HG03045 (cell line): ENCODE measurements around the gene PIEZO1.

Experiments
- ATAC-seq: cut with Tn5 transposase; IDR thresholded peaks from one replicate; pipeline ENCODE4 v1.9.1; 2021; ENCODE audit warnings: mild to moderate bottlenecking, moderate library complexity; ENCODE audit not compliant: unreplicated experiment

The PIEZO1 gene

GRCh38 chr16:88723507-88723887 lies 61.5 kb downstream of the PIEZO1 start:
- no peak for ATAC-seq

DNA sequence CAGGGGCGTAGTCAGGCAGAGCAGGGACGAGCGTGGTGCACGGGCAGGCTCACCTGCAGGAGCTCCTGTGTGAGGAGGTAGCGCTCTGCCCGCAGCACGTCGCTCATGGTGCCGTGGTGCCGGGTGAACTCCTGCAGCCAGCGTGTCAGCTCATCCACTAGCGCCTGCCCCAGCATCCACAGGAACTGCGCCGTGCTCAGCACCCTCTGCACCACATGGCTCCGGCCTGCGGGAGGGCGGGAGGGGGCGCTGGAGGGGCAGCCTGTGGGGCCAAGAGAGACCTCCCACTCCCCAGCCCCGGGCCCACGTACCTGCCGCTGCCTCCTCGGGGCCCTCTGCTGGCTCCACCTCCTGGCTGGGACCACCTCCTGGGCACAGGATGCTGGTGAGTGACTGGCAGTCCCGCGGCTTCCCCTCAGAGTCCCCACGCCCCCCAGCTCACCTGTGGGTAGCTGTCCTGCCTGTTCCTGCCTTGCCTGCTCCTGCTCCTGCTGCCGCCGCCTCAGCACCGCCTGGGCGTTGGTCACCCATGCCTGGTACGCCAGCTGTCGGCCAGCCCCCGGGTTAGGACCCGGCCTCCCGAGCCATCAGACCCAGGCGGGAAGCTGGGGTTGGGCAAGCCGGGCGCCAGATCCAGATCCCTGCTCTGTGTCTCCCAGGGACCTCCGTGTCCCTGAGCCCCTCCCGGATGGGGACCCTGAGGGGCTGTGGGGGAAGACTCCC lies 62.1 kb downstream of the PIEZO1 start:
- ATAC-seq, result no peak

- no peak for ATAC-seq
These were observed 62.9 kb downstream of the PIEZO1 start for GRCh38 chr16:88721815-88722755.

DNA sequence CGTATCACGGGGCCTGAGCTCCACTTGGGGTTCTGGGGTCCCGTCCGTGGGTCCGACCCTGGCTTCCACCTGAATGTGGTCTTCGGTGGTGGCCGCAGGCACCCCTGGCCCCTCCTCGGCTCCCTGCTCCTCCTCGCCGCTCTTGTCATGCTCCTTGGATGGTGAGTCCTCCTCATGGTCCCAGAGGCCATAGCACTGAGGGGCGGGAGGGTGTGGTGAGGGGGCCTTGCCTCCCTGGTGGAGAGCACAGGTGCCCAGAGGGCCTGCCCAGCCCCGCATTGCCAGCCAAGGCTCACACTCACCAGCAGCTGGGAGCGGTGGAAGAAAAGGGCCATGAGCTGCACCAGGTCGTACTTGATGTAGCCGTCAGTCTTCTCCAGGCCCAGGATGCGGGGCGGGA lies 63.8 kb downstream of the PIEZO1 start:
- no peak for ATAC-seq

DNA sequence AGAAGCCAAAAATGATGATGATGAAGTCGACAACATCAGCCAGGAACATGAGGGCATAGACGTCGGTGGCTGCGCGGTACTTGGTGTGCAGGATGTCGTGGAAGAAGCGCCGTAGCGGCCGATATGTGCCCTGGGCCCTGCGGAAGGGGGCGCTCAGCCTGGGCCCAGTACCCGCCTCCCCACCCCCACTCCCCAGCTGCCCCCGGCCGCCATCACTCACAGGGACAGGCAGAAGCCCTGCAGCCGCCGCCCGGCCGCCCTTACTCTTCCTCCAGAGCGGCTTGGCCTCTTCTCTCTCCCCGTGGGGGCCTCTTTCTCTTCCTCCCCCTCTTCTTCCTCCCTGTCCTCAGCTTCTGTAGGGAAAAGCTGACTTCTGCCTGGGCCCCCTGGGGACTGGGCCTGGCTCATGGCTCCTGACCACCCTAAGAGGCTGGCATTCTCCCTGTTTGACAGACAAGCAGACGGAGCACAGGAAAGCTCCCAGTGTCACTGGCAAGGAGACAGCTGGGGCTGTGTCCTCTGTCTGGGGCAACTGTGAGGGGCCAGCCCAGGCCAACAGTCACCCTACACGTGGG lies 64.5 kb downstream of the PIEZO1 start:
- ATAC-seq, result no peak

DNA sequence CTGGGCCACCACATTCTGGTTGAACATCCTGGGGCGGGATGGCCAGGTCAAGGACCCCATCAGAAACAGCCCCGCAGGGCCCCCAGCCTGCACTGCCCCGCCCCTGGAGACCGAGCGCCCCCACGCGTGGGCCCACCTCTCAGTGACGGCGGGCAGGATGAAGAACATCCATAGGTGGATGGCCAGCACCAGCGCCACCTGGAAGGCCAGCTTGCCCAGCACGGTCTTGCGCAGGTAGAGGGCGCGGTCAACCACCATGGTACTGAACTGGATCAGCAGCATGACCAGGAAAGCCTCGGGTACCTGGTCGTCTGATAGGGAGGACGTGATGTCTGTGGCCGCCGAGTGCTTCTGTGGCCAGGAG lies 65.1 kb downstream of the PIEZO1 start:
- no peak for ATAC-seq

- ATAC-seq, result no peak
These were observed 65.6 kb downstream of the PIEZO1 start for GRCh38 chr16:88719267-88719932.

DNA sequence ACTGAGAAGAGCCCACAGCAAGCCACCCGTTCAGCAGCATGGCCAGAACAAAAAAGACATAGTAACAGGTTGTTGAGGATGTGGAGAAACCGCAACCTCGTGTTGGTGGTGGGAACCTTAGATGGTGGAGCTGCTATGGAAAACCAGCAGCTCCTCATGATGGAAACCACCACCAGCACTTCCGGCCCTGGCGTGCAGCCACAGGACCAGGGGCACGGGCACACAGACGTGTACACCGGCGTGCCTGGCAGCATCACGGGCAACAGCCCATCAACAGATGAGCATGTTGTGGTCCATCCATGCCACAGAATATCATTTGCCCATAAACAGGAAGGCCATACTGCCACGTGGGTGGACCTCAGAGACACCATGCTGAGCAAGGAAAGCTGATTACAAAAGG lies 66.8 kb downstream of the PIEZO1 start:
- no peak for ATAC-seq

DNA sequence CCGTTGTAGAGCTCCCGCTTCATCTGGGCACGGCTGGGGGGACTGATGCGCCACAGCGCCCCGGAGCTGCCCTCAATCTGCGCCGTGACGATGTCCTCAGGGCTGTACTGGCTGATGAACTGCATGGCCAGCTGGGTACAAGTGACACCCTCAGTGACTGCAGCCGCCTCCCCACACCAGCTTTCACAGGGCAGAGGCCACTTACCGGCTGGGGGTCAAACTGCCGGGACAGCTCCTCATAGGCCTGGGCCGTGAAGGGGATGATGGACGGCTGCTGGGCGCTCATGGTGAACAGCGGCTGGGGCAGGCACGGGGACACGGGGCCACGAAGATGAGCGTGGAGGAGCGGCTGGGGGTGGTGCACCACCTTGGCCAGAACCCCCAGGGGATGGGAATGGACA lies 68.4 kb downstream of the PIEZO1 start:
- ATAC-seq, result no peak

- no peak for ATAC-seq
These were observed 68.8 kb downstream of the PIEZO1 start for GRCh38 chr16:88716201-88716600.

GRCh38 chr16:88715312-88716190 lies 69.5 kb downstream of the PIEZO1 start:
- ATAC-seq, result no peak

DNA sequence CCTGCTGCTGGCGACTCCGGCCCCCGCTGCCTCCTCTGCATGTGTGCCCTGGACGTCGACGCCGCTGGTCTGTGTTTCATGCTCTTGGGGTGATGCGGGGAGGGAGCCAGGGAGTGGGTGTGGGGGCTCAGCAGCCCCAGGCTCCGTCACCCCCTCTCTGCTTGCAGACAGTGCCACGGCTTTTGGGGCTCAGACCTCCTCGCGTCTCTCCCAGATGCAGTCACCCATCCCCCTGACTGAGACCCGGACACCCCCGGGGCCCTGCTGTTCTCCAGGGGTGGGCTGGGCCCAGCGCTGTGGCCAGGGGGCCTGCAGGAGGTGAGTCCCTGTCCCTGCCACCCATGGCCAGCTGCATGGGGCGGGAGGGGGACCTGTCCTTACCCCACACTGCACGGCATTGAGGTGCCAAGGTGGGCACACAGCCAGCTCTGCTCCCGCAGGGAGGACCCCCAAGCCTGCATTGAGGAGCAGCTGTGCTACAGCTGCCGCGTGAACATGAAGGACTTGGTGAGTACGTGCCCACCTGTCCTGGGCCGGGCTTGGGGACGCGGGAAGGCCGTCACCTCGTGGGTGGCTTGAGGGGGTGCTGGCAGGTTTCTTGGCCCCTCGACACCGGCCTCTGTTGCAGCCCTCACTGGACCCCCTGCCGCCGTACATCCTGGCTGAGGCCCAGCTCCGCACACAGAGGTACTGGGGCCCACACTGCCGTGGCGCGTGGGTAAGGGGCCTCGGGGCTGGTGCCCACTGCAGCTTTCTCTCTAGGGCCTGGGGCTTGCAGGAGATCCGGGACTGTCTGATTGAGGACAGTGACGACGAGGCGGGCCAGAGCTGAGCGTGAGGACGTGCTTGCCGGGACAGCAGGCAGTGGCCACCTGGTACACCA lies 70.4 kb downstream of the PIEZO1 start:
- no peak for ATAC-seq

- ATAC-seq, result no peak
These were observed 71.2 kb downstream of the PIEZO1 start for GRCh38 chr16:88713568-88714419.

- ATAC-seq, result no peak
These were observed 72.0 kb downstream of the PIEZO1 start for GRCh38 chr16:88713054-88713453.

- ATAC-seq, result no peak
These were observed 72.5 kb downstream of the PIEZO1 start for GRCh38 chr16:88712362-88712979.

DNA sequence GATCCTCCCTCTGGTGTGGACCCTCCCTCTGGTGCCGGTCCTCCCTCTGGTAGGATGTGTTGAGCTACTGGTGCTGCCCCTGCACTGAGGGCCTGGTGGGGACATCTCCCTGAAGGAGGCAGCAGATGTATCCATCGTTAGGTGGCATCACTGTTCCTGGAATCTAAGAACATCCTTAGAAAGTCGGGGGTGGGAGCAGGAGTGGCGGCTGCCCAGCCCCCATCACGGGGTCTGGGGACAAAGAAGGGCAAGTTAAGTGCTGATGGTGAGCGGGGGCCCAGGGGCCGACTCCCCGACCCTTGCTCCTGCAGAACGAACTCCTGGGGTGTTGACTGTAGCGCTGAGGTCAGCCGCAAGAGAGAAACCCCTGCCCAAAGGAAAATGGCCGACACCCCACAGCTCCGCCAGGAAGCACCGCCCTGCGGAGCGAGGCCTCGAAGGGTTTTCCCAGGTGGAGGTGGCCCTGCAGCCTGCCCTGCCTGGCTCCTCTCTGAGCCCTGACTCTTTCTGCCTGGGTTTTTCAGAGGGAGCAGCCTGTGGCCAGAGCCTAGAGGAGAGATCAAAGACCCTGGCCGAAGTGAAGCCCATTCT lies 73.2 kb downstream of the PIEZO1 start:
- ATAC-seq, result no peak

GRCh38 chr16:88710556-88710955 lies 74.5 kb downstream of the PIEZO1 start:
- no peak for ATAC-seq
